Muscle of back (tissue), 13 donors: ENCODE measurements around the gene SLMAP. TPM values are rescaled to one million over a fixed set of nuclear protein-coding genes. Genes with fewer than 3 reads are reported as not detected.

ENCODE experiments used
- DNase-seq, 3 donors: peaks; one replicate each; pipeline versions ENCODE4 v3.0.0 to v3.0.0-alpha.2; 2013
- long read RNA-seq, 9 donors: transcript quantifications; one replicate each; lab custom pipeline, GENCODE V29; 2026
- polyA plus RNA-seq, 10 donors: library from polyadenylated mRNA; unstranded; fragments of 120-200 nt; gene quantifications; one replicate each; pipeline ENCODE4 v1.2.1, GENCODE V29; 2013; ENCODE audit not compliant: insufficient read length in 10 of 10

SLMAP gene, protein sequence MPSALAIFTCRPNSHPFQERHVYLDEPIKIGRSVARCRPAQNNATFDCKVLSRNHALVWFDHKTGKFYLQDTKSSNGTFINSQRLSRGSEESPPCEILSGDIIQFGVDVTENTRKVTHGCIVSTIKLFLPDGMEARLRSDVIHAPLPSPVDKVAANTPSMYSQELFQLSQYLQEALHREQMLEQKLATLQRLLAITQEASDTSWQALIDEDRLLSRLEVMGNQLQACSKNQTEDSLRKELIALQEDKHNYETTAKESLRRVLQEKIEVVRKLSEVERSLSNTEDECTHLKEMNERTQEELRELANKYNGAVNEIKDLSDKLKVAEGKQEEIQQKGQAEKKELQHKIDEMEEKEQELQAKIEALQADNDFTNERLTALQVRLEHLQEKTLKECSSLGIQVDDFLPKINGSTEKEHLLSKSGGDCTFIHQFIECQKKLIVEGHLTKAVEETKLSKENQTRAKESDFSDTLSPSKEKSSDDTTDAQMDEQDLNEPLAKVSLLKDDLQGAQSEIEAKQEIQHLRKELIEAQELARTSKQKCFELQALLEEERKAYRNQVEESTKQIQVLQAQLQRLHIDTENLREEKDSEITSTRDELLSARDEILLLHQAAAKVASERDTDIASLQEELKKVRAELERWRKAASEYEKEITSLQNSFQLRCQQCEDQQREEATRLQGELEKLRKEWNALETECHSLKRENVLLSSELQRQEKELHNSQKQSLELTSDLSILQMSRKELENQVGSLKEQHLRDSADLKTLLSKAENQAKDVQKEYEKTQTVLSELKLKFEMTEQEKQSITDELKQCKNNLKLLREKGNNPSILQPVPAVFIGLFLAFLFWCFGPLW
- polyA plus RNA-seq: 100 to 1,000 TPM in 1 of 10 donors, 10 to 100 TPM in 9; 42.2 to 103 (median 63.5) TPM
- long read RNA-seq, donor 1, partial matches to known transcripts: 5 of 15 reads
- long read RNA-seq, donor 1, other reads (novel, unspliced or antisense): 6 of 15 reads
- long read RNA-seq, donor 2, transcript SLMAP-205 (11 exons, 3,066 nt): major isoform, 5 of 50 reads
- long read RNA-seq, donor 2, partial matches to known transcripts: 44 of 50 reads
- long read RNA-seq, donor 2, other reads (novel, unspliced or antisense): 0 of 50 reads
- long read RNA-seq, donor 3: 0 reads
- long read RNA-seq, donor 4, partial matches to known transcripts: 14 of 19 reads
- long read RNA-seq, donor 4, other reads (novel, unspliced or antisense): 0 of 19 reads
- long read RNA-seq, donor 5, partial matches to known transcripts: 13 of 15 reads
- long read RNA-seq, donor 5, other reads (novel, unspliced or antisense): 0 of 15 reads
- long read RNA-seq, donor 6, partial matches to known transcripts: 81 of 84 reads
- long read RNA-seq, donor 6, other reads (novel, unspliced or antisense): 0 of 84 reads
- long read RNA-seq, donor 7, transcript SLMAP-205 (11 exons, 3,066 nt): major isoform, 5 of 5 reads
- long read RNA-seq, donor 7, partial matches to known transcripts: 0 of 5 reads
- long read RNA-seq, donor 7, other reads (novel, unspliced or antisense): 0 of 5 reads
- long read RNA-seq, donor 8, partial matches to known transcripts: 0 of 1 reads
- long read RNA-seq, donor 8, other reads (novel, unspliced or antisense): 0 of 1 reads
- long read RNA-seq, donor 9: 0 reads

- peak; percentile 96 to 98 (median 97) for DNase-seq
Observed at GRCh38 chr3:57755741-57756527, at the start of gene SLMAP. TSS of gene SLMAP (plus strand) at chr3:57756309. CDS start at chr3:57757652, 1,343 bp downstream.

DNA sequence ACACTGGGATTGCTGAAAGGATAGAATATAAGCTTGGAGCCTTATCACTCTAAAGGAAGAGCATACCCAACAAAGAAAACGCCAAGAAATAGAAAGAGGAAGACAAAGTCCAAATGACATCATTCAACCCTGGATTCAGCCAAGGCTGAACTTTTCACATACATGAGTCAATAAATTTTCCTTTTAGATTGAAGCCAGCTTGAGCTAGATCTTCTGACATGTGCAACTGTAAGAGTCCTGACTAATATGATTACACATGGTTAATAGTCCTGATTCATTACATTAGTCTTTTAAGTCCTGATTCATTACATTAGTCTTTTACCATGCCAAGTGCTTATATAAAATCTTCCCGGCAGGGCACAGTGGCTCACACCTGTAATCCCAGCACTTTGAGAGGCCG lies 49.6 kb upstream of the SLMAP start:
- peak; percentile 26 to 67 (median 43) for DNase-seq

- peak in 2 of 3 donors; percentile 22 to 30 for DNase-seq
Observed at GRCh38 chr3:57709031-57709430, 47.1 kb upstream of the SLMAP start.

DNA sequence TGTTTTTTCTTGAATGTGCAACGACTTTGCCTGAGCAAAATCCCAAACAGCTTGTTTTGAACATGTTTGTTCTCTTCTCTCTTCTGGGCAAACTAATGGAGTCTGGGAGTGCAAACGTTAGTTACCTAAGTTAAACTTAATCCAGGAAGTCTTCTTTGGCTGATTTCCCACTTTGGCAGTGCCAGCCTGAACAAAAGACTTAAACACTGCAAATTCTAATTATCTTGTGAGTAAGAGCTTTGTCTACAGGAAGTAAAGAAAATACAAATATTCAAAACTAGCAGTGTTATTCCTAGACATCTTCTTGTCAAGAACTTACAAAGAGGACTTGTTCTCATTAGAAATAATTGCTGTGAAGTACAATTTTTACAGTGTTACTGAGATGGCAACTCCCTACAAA lies 46.5 kb upstream of the SLMAP start:
- DNase-seq: no peak

DNA sequence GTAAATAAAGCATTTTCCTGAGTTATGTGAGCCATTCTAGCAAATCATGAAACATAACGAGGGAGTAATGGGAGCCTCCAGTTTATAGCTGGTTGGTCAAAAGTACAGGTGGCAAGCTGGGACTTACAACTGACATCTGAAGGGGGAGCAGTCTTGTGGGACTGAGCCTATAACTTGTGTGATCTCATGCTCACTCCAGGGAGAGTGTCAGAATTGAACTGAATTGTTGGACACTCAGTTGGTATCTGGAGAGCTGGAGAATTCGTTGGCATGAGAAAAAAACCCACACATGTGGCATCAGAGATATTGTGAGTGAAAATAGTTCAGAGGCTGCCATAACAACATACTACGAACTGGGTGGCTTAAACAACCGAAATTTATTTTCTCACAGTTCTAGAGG lies 40.4 kb upstream of the SLMAP start:
- no peak for DNase-seq

GRCh38 chr3:57717205-57717868 lies 38.8 kb upstream of the SLMAP start:
- no peak for DNase-seq

- DNase-seq: no peak
Observed at GRCh38 chr3:57718118-57718517, 38.0 kb upstream of the SLMAP start.

- no peak for DNase-seq
Observed at GRCh38 chr3:57726397-57726796, 29.7 kb upstream of the SLMAP start.

- no peak for DNase-seq
Observed at GRCh38 chr3:57727106-57727505, 29.0 kb upstream of the SLMAP start.

- DNase-seq: peak in 1 of 3 donors; percentile 22
Observed at GRCh38 chr3:57729334-57730045, 26.6 kb upstream of the SLMAP start.

DNA sequence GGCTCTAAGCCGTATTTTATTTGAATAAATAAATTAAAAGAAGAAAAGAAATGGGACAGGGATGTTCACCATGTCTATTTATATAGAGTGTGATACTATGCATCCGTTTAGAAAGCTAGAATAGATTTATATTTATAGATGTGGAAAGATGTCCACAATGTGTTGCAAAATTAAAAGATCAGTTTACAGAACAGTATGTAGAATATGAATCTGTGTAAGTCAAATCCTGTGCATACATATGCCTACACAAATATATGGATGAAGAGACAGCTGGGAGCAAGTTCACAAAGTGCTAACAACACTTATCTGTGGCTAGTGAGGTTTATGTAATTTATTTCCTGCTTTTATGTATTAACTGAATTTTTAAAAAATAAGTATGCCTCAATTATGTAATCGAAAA lies 25.4 kb upstream of the SLMAP start:
- no peak for DNase-seq

DNA sequence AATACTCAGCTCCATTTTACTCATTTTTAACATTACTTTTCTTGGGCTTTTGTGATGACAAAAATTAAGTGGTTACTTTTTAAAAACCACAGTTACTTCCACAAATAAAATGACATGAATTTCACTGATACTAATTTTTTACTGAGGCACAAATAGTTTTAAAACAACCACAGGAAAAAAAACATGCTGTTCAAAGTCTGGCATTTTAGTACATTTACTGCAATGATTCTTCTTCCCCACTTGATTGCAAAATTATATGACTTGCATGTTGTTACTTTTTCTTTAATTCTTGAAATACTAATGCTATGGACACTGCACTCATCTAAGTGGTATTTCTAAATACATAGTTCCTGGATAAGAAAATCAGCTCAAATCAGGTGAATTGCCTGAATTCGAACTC lies 24.8 kb upstream of the SLMAP start:
- DNase-seq: no peak

GRCh38 chr3:57733790-57734189 lies 22.3 kb upstream of the SLMAP start:
- DNase-seq: no peak

- no peak for DNase-seq
Observed at GRCh38 chr3:57735405-57735804, 20.7 kb upstream of the SLMAP start.

GRCh38 chr3:57737840-57738239 lies 18.3 kb upstream of the SLMAP start:
- DNase-seq: no peak

DNA sequence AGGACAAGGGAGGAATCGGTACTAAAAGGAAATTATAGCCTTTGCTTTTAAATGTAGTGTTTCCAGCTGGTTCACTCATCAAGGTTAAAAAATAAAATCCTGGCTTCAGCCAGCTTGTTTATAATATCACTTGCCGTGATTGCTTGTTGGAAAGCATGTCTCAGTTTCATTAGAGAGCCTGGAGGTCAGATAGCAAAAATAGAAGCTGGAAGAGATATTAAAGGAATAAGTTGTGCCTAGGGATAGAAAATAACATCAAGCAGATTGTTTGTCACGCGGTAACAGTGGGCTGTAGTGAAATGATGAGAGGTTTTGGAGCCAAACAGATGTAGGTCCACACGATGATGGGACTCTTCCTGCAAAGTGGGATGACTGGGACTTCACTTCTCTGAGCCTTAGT lies 17.7 kb upstream of the SLMAP start:
- DNase-seq: peak in 1 of 3 donors; percentile 16

DNA sequence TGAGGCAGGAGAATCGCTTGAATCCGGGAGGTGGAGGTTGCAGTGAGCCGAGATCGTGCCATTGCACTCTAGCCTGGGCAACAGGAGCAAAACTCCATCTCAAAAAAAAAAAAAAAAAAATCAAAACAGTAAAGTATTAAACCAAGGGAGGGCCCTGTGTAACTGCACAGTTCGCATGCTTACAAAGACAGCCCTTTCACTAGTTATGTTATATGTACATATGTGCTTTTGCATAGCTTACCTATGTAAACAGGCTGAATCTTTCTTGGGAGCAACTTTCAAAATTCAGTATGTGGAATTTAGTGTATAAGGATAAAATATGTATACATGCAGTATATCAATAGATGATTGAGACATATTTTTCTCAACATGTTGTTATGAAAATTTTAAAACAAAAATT lies 16.1 kb upstream of the SLMAP start:
- DNase-seq: no peak

- DNase-seq: no peak
Observed at GRCh38 chr3:57743496-57743895, 12.6 kb upstream of the SLMAP start.

- no peak for DNase-seq
Observed at GRCh38 chr3:57745101-57745500, 11.0 kb upstream of the SLMAP start.
